H1 (cell line): Measurements from ENCODE around the gene DPP4. TPM values are rescaled to one million over a fixed set of nuclear protein-coding genes. Genes with fewer than 3 reads are reported as not detected.

Source experiments
- ATF3 ChIP-seq: IDR thresholded peaks from 2 replicates; pipeline ENCODE4 v1.6.1; 2011; ENCODE audit warnings: low read depth, mild to moderate bottlenecking, low read length; ENCODE audit not compliant: insufficient read depth
- BRCA1 ChIP-seq: IDR thresholded peaks from 2 replicates; pipeline ENCODE4 v1.6.1; 2012; ENCODE audit warnings: low read depth, low read length, improper control_type of control experiment
- CHD1 ChIP-seq: IDR thresholded peaks from 2 replicates; pipeline ENCODE4 v1.6.1; 2012; ENCODE audit warnings: low read depth, low read length, improper control_type of control experiment
- CTCF ChIP-seq, 3 experiments: IDR thresholded peaks; 1 replicate in 2 of 3; 2 replicates in 1 of 3; pipeline versions ENCODE4 v1.5.1 to v1.6.1; 2011; ENCODE audit warnings: low read length in 3 of 3, mild to moderate bottlenecking in 3 of 3, inconsistent platforms in 2 of 3, low read depth in 1 of 3, moderate library complexity in 1 of 3; ENCODE audit not compliant: insufficient read depth in 1 of 3; ENCODE audit errors: control extremely low read depth in 1 of 3
- GABPA ChIP-seq: IDR thresholded peaks from 2 replicates; pipeline ENCODE4 v1.6.1; 2011; ENCODE audit warnings: mild to moderate bottlenecking, low read length, moderate library complexity, borderline replicate concordance; ENCODE audit not compliant: insufficient read depth
- KDM5A ChIP-seq: fragments of 200-600 bp; IDR thresholded peaks from 2 replicates; pipeline ENCODE4 v1.7.1; 2012; ENCODE audit warnings: mild to moderate bottlenecking, low read length, inconsistent platforms, mixed read lengths
- polyA plus RNA-seq, 7 experiments: library from polyadenylated mRNA; depleted of rRNA in 3 of 7; stranded (reverse) in 5 of 7; unstranded in 2 of 7; fragments of >200 nt in 5 of 7; fragments of 200-250 nt in 2 of 7; gene quantifications; 1 replicate in 5 of 7; 2 replicates in 1 of 7; 4 replicates in 1 of 7; pipeline versions ENCODE4 v1.2.1 to v1.2.3, GENCODE V29; 2011 to 2013; ENCODE audit warnings: missing spikeins in 2 of 7, mixed read lengths in 2 of 7
- total RNA-seq: library from RNA; stranded (reverse); fragmentation: NEBNext Ultra II Directional; extraction: Animal tissue kit (Norgen Biotek cat#: 25700); gene quantifications from 2 replicates; pipeline ENCODE4 v1.2.1, GENCODE V29; 2021

DPP4 gene
- total and polyA plus RNA-seq, 2 of the 8 experiments (the other 6 are each of a cell fraction or from before 2014, with no cell fraction given), result 1.3 to 3.1 TPM

GRCh38 chr2:161971551-161971950 lies 102.5 kb downstream of the DPP4 start (continued):
- TF ChIP-seq CHD1 (no peak), KDM5A (no peak), GABPA (no peak), BRCA1 (no peak), CTCF (IDR thresholded peaks at IDR 0.05; ENCODE audit: control extremely low read depth in 1 of 3, insufficient read depth in 1 of 3, low read depth in 1 of 3, low read length in 3 of 3) (no peak), ATF3 (no peak)
